Osteocyte (in vitro differentiated cells): ENCODE results near the gene CRYBB1. TPM values are rescaled to one million over a fixed set of nuclear protein-coding genes. Genes with fewer than 3 reads are reported as not detected.

ENCODE experiments used
- DNase-seq: peaks from one replicate; pipeline ENCODE4 v3.0.0; 2021; ENCODE audit warnings: mixed read lengths; ENCODE audit not compliant: unreplicated experiment; ENCODE audit errors: extremely low spot score
- H3K27ac Mint-ChIP-seq: one replicate; pipeline ENCODE4 v1.8.0; 2021; ENCODE audit warnings: mild to moderate bottlenecking, mixed read lengths; ENCODE audit not compliant: unreplicated experiment
- H3K27me3 Mint-ChIP-seq: one replicate; pipeline ENCODE4 v1.8.0; 2021; ENCODE audit warnings: mixed read lengths; ENCODE audit not compliant: unreplicated experiment
- H3K36me3 Mint-ChIP-seq: one replicate; pipeline ENCODE4 v1.8.0; 2021; ENCODE audit warnings: mixed read lengths; ENCODE audit not compliant: unreplicated experiment
- H3K4me1 Mint-ChIP-seq: one replicate; pipeline ENCODE4 v1.8.0; 2021; ENCODE audit warnings: mixed read lengths; ENCODE audit not compliant: unreplicated experiment
- H3K4me3 Mint-ChIP-seq: one replicate; pipeline ENCODE4 v1.8.0; 2021; ENCODE audit warnings: mild to moderate bottlenecking, moderate library complexity, mixed read lengths; ENCODE audit not compliant: unreplicated experiment
- H3K9me3 Mint-ChIP-seq: one replicate; pipeline ENCODE4 v1.8.0; 2021; ENCODE audit warnings: mixed read lengths; ENCODE audit not compliant: unreplicated experiment
- CTCF ChIP-seq: fragments of 200-600 bp; sonication (generic); IDR thresholded peaks from 2 replicates; pipeline ENCODE4 v1.5.0; 2021; ENCODE audit warnings: antibody characterized with exemption, mild to moderate bottlenecking, moderate library complexity
- total RNA-seq: library from RNA; stranded (reverse); gene quantifications from 2 replicates; pipeline ENCODE4 v1.2.1, GENCODE V29; 2021

CRYBB1 gene
- total RNA-seq, 1 donor from 2014 or later, result not detected

DNA sequence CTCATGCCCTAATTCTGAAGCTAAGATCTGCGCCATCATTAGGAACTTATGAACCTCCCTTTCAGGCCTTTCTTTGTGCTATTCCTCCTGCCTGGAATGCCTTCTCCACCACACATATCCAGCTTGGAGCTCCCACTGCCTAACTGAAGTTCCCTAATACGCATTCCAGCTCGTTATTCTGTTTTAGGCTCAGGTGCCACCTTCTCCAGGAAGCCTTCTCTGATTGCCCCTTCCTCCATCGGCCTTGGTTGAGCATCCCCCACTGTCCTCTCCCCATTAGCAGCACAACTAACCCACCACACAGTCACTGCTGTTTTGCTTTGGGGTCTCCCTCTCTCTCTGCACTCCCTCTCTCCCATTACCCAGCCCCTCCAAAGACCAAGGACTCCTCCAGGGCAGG, 5.2 kb downstream of the CRYBB1 start:
- peaks cover 46% of the 10 kb centered on the region for H3K27me3 Mint-ChIP-seq
- H3K4me1 Mint-ChIP-seq, result peaks cover 13% of the 10 kb centered on the region

DNA sequence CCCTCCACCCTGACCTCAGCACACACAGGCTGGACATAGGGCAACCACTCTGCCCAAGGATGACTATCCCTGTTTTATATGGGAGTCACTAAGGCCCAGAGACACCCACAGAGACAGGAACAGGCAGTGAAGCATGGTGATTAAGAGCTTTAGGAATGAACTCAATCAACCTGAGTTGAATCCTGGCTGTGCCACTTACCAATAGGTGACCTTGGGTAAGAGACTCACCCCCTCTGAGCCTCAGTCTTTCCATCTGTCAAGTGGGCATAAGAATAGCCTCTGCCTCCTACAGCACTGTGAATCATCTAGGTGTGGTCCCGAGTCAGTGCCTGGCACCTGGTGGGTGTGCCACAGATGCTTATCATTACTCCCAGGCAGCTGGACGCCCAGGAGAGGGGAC, 6.8 kb downstream of the CRYBB1 start:
- TF ChIP-seq CTCF, result no peak
- DNase-seq, result no peak
- no peak overlapping the region for H3K4me3 Mint-ChIP-seq

More for the DNA sequence above, 5.2 kb downstream of the CRYBB1 start:
- Mint-ChIP-seq H3K4me3 (no peak overlapping the region), H3K27ac (no peak overlapping the region), H3K36me3 (no peaks in the 10 kb centered on the region), H3K9me3 (no peaks in the 10 kb centered on the region)
- no peak for TF ChIP-seq CTCF
- no peak for DNase-seq

DNA sequence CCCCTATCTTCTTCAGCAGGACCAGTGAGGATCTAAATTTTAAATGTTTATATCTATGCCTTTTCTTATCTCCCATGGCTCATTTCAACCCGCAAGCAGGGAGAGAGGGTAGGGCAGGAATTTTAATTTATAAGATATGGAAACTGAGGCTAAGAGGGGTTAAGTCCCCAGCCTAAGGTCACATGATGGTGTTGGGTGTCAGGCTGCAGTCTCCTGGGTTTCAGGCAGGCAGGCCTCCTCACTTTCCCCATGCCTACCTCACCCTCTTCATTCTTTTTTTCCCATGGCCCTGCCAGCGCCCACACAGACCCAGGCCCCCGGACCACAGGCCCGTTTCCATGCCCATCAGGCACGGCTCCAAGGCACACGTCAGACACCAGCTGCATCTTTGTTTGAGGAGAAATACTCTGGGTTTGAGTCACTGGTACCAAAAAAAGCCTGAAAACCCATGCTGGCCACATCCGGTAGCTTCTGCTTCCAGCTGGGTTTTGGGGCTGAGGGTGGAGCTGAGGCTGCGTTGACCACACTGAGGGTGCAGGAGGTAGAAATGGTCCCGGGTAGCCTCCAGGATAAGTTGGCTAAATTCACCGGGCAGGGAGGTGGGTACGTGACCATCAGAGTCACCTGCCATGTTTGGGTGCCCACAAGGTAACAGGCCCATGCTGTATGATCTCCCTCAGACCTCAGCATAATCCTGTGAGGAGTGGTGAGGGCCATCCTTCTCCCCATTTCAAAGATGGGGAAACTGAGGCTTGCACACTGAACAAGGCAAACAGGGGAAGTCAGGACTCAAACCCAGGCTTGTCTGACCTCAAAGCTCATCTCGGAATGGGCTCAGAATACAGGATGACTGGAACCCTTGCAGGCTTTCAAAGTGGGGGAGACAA, 7.5 kb downstream of the CRYBB1 start:
- no peak for TF ChIP-seq CTCF
- Mint-ChIP-seq H3K4me3 (no peak overlapping the region), H3K4me1 (peaks cover 9% of the 10 kb centered on the region), H3K27ac (peak overlapping the region; percentile 89), H3K36me3 (no peaks in the 10 kb centered on the region), H3K27me3 (peaks cover 34% of the 10 kb centered on the region), H3K9me3 (no peaks in the 10 kb centered on the region)
- no peak for DNase-seq

More for the DNA sequence above, 6.8 kb downstream of the CRYBB1 start:
- Mint-ChIP-seq H3K27me3 (peaks cover 34% of the 10 kb centered on the region), H3K27ac (peak overlapping the region; percentile 89), H3K36me3 (no peaks in the 10 kb centered on the region), H3K4me1 (peaks cover 9% of the 10 kb centered on the region), H3K9me3 (no peaks in the 10 kb centered on the region)

GRCh38 chr22:26609287-26609686, 8.5 kb downstream of the CRYBB1 start:
- H3K27ac Mint-ChIP-seq, result peak overlapping the region; percentile 19
- H3K27me3 Mint-ChIP-seq, result peaks cover 29% of the 10 kb centered on the region
- peaks cover 9% of the 10 kb centered on the region for H3K4me1 Mint-ChIP-seq
- H3K36me3 Mint-ChIP-seq, result no peaks in the 10 kb centered on the region
- H3K9me3 Mint-ChIP-seq, result no peaks in the 10 kb centered on the region
- no peak overlapping the region for H3K4me3 Mint-ChIP-seq
- TF ChIP-seq CTCF, result no peak
- no peak for DNase-seq

DNA sequence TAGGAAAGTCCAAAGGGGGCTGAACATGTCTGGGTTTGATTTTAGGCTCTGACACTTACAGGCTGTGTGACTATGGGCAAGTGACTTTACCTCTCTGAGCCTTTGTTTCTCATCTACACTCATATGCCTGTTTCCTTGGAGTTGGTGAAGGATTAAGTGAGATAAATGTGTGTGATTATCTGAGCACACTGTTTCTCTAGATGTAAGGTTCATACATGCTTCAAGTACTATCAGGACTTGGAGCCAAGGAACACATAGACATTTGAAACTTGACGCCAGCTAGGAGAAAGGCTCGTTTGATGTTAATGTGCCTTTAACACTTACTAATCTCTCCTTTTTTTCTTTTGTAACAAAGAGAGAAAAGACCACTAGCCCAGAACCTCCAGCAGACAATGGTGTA, 9.7 kb downstream of the CRYBB1 start:
- Mint-ChIP-seq H3K27me3 (peaks cover 17% of the 10 kb centered on the region), H3K4me1 (peaks cover 9% of the 10 kb centered on the region), H3K27ac (no peak overlapping the region), H3K9me3 (no peaks in the 10 kb centered on the region), H3K4me3 (no peak overlapping the region), H3K36me3 (no peaks in the 10 kb centered on the region)
- TF ChIP-seq CTCF, result no peak
- DNase-seq, result no peak
